ENCODE data around the gene SLC31A1. TPM values are rescaled to one million over a fixed set of nuclear protein-coding genes. Genes with fewer than 3 reads are reported as not detected.
A peak's percentile ranks its signal among the peaks of the same experiment; 100 is the strongest.

SLC31A1 gene
- polyA plus RNA-seq (ENCODE audit: insufficient read length): 7.8 TPM

- DNase-seq (ENCODE audit: low read depth): peak; percentile 95
Measured at GRCh38 chr9:113221003-113221799, at the start of gene SLC31A1, which contains the start of gene FKBP15. TSS of gene SLC31A1 (plus strand) at chr9:113221544. CDS start at chr9:113256149, 34,605 bp downstream. TSS of gene FKBP15 (minus strand) at chr9:113221277. CDS start at chr9:113221243, 34 bp downstream.

- no peak for DNase-seq (ENCODE audit: low read depth)
Measured at GRCh38 chr9:113173341-113173740, 48.0 kb upstream of the SLC31A1 start.

GRCh38 chr9:113176803-113177202 lies 44.5 kb upstream of the SLC31A1 start:
- DNase-seq (ENCODE audit: low read depth): no peak

- DNase-seq (ENCODE audit: low read depth): no peak
Measured at GRCh38 chr9:113177251-113177650, 44.1 kb upstream of the SLC31A1 start.

- DNase-seq (ENCODE audit: low read depth): no peak
Measured at GRCh38 chr9:113178087-113178486, 43.3 kb upstream of the SLC31A1 start.

- no peak for DNase-seq (ENCODE audit: low read depth)
Measured at GRCh38 chr9:113179839-113180238, 41.5 kb upstream of the SLC31A1 start.

- no peak for DNase-seq (ENCODE audit: low read depth)
Measured at GRCh38 chr9:113181165-113181564, 40.2 kb upstream of the SLC31A1 start.

GRCh38 chr9:113183956-113184488 lies 37.3 kb upstream of the SLC31A1 start:
- DNase-seq (ENCODE audit: low read depth): no peak

GRCh38 chr9:113184539-113184938 lies 36.8 kb upstream of the SLC31A1 start:
- no peak for DNase-seq (ENCODE audit: low read depth)

GRCh38 chr9:113185271-113185670 lies 36.1 kb upstream of the SLC31A1 start:
- no peak for DNase-seq (ENCODE audit: low read depth)

- DNase-seq (ENCODE audit: low read depth): no peak
Measured at GRCh38 chr9:113186137-113186755, 35.1 kb upstream of the SLC31A1 start.

- DNase-seq (ENCODE audit: low read depth): peak; percentile 6
Measured at GRCh38 chr9:113187929-113188595, 33.3 kb upstream of the SLC31A1 start.

GRCh38 chr9:113192455-113192854 lies 28.9 kb upstream of the SLC31A1 start:
- no peak for DNase-seq (ENCODE audit: low read depth)

- DNase-seq (ENCODE audit: low read depth): no peak
Measured at GRCh38 chr9:113199683-113200329, 21.5 kb upstream of the SLC31A1 start.

GRCh38 chr9:113205432-113205831 lies 15.9 kb upstream of the SLC31A1 start:
- no peak for DNase-seq (ENCODE audit: low read depth)

- no peak for DNase-seq (ENCODE audit: low read depth)
Measured at GRCh38 chr9:113205861-113206260, 15.5 kb upstream of the SLC31A1 start.

GRCh38 chr9:113210815-113211214 lies 10.5 kb upstream of the SLC31A1 start:
- DNase-seq (ENCODE audit: low read depth): no peak

- DNase-seq (ENCODE audit: low read depth): no peak
Measured at GRCh38 chr9:113215132-113215531, 6.2 kb upstream of the SLC31A1 start.

- DNase-seq (ENCODE audit: low read depth): no peak
Measured at GRCh38 chr9:113216406-113216805, 4.9 kb upstream of the SLC31A1 start.

GRCh38 chr9:113219186-113219936 lies 2.0 kb upstream of the SLC31A1 start:
- DNase-seq (ENCODE audit: low read depth): no peak

GRCh38 chr9:113219969-113220368 lies 1.4 kb upstream of the SLC31A1 start:
- no peak for DNase-seq (ENCODE audit: low read depth)

All from forelimb muscle (tissue), 1 donor.